Neuron (in vitro differentiated cells): ENCODE data around the gene ACTR1B.
"Not testable (repeated sequence)": the region's sequence is repeated elsewhere in the genome, so short reads cannot be mapped to it uniquely, and the experiment has no call there.

Source experiments
- H2AFZ ChIP-seq: one replicate; pipeline ENCODE4 v1.6.1; 2013; ENCODE audit warnings: low read depth, mild to moderate bottlenecking, inconsistent platforms, low read length, moderate library complexity
- H3K27me3 ChIP-seq: one replicate; pipeline ENCODE4 v1.6.1; 2013; ENCODE audit warnings: low read length; ENCODE audit not compliant: insufficient read depth
- H3K36me3 ChIP-seq: one replicate; pipeline ENCODE4 v1.6.1; 2013; ENCODE audit warnings: low read length; ENCODE audit not compliant: insufficient read depth
- H3K4me1 ChIP-seq: one replicate; pipeline ENCODE4 v1.6.1; 2013; ENCODE audit warnings: low read length; ENCODE audit not compliant: insufficient read depth
- H3K4me3 ChIP-seq: 2 replicates; pipeline ENCODE4 v1.5.1; 2013; ENCODE audit warnings: mild to moderate bottlenecking, low read length, moderate library complexity
- H3K9me3 ChIP-seq: one replicate; pipeline ENCODE4 v1.6.1; 2013; ENCODE audit warnings: low read length

The ACTR1B gene

DNA sequence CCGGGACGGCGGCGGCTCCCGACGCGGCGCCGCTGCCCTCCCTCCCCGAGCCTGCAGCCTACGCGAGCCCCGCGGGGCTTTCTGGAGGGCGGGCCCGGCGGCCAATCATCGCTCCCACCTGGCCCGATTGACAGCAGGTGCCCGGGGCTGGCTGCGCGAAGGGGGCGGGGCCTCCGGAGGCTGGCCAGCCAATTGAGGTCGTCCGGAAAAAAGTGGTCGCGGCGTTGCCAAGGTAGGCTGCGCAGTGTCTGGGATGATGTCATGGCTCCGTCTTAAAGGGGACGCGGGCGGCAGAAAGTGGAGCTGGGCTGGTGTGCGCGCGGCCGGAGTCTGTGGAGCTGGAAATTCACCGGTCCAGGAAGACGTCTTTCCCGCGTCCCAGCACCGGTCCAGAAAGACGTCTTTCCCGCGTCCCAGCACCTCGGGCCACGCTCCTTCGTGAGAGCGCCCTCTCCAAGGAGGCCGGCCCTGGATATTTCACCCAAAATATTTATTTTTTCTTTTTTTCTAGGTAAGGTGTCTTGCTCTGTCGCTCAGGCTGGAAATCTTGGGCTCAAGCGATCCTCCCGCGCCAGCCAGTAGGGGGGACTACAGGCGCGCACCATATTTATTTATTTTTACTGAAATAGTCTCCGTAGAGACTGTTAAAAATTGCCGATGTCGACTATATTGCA lies at the start of gene ACTR1B:
TSS of gene ACTR1B (minus strand) at position 83 of the 674 bp plus-strand sequence. CDS start 154 bp downstream, outside the sequence.
- no peaks in the 10 kb centered on the region for H3K36me3 ChIP-seq
- peak within 1 kb of the TSS; percentile 59 for H3K4me3 ChIP-seq
- no peaks in the 10 kb centered on the region for H3K27me3 ChIP-seq
- H3K9me3 ChIP-seq: no peaks in the 10 kb centered on the region
- H2AFZ ChIP-seq: peak within 1 kb of the TSS; percentile 96
- H3K4me1 ChIP-seq: peaks cover 14% of the 10 kb centered on the region

DNA sequence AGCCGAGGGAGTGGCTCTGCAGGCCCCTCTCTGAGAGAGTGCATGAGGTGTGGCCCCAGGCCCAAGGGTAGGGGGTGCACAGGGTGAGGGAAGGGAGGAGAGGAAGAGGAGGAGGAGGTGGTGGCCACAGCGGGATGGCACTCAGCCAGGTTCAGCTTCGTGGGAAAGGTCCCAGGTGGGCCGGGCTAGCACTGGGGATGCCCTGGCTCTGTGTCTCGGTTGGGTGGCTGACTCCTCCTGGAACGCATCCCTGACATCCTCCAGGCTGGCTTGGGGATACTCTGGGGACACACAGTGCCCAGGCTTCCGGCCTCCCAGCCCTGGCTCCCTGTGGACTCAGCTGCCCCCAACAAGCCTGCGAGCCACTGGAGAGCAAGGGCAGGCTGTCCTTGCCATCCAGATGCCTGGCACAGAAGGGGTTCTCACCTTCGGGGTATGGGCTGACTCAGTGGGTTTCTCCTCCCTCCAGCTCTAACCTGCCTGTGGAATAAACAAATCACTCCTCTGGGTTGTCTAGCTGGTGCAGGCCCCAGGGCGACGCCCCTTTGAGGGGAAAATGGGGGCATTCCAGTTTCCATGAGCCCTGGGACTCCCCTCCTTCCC lies 49.0 kb upstream of the ACTR1B start:
- H3K4me1 ChIP-seq: no peaks in the 10 kb centered on the region
- no peaks in the 10 kb centered on the region for H3K36me3 ChIP-seq
- no peak overlapping the region for H2AFZ ChIP-seq
- H3K4me3 ChIP-seq: no peak overlapping the region
- H3K27me3 ChIP-seq: no peaks in the 10 kb centered on the region
- H3K9me3 ChIP-seq: no peaks in the 10 kb centered on the region

DNA sequence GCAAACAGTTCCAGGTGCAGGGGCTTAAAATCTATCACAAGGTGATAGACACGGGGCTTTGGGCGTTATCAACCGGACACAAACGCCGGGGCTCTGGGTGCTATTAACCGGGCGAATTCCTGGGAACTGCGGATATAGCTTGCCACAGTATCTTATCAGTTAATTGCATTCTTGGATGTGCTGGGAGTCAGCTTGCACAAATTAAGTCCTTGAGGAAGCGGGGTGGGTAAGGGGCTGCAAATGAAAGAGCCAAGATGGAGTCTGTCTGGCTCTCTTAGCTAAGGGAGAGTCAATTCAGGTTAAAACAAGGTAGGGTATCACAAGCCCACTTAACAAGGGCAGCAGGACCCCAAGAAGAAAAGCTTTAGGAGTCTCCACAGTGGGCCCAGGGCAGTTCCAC lies 48.3 kb upstream of the ACTR1B start:
- not testable (repeated sequence) for H3K4me3 ChIP-seq, H2AFZ ChIP-seq, H3K4me1 ChIP-seq, H3K36me3 ChIP-seq, H3K27me3 ChIP-seq, H3K9me3 ChIP-seq

DNA sequence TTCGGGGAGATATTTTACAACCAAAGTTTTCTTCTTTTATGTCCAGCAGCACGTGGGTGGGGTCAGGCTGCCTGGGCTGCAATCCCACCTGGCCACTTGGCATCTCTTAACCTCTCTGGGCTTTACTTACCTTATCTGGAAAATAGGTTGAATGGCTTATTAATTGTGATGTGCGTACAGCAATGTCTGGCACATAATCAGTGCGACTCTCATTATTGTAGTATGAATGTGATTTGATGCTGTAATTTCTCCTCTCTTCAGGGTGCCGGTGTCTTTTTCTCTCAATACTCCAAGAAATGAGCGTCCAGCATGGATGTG lies 47.5 kb upstream of the ACTR1B start:
- no peaks in the 10 kb centered on the region for H3K4me1 ChIP-seq
- no peak overlapping the region for H3K4me3 ChIP-seq
- no peaks in the 10 kb centered on the region for H3K9me3 ChIP-seq
- H2AFZ ChIP-seq: no peak overlapping the region
- H3K27me3 ChIP-seq: no peaks in the 10 kb centered on the region
- H3K36me3 ChIP-seq: no peaks in the 10 kb centered on the region

DNA sequence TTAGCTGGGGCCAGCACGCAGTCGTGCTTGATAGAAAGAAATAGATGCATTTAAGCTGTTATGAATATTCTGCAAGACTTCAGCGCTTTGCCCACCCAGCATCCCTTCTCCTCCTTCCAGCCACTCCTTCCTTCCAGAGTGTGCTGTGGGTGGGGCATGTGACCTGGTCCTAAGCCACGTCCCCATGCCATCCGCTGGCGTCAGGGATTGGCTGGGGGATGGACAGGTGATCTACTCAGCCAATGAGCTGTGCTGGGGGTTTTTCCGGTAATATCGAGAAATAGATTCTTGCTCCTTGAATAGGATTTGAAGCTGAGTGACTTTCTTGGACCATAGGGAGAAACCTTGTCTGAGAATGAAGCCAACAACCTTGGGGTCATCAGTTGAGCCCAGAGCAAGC lies 44.8 kb upstream of the ACTR1B start:
- H2AFZ ChIP-seq: no peak overlapping the region
- H3K4me1 ChIP-seq: no peaks in the 10 kb centered on the region
- no peaks in the 10 kb centered on the region for H3K36me3 ChIP-seq
- no peak overlapping the region for H3K4me3 ChIP-seq
- H3K27me3 ChIP-seq: no peaks in the 10 kb centered on the region
- H3K9me3 ChIP-seq: no peaks in the 10 kb centered on the region

DNA sequence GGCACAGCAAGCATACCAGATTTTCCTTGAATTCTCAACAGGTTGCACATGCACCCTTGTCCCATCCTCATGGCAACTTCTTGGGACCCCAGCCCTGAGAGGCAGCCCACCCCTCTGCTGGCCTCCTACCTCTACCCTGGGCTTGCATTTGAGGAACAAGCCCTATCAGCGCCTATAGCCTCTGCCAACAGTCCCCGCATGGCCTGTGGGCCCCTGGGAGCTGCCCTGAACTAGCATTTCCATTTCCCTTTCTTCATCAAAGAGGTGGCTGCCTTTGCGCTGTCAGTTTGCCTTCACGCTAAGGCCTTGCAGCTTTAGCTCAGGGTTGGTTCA lies 44.2 kb upstream of the ACTR1B start:
- Histone ChIP-seq H3K4me1 (no peaks in the 10 kb centered on the region), H3K4me3 (no peak overlapping the region)

DNA sequence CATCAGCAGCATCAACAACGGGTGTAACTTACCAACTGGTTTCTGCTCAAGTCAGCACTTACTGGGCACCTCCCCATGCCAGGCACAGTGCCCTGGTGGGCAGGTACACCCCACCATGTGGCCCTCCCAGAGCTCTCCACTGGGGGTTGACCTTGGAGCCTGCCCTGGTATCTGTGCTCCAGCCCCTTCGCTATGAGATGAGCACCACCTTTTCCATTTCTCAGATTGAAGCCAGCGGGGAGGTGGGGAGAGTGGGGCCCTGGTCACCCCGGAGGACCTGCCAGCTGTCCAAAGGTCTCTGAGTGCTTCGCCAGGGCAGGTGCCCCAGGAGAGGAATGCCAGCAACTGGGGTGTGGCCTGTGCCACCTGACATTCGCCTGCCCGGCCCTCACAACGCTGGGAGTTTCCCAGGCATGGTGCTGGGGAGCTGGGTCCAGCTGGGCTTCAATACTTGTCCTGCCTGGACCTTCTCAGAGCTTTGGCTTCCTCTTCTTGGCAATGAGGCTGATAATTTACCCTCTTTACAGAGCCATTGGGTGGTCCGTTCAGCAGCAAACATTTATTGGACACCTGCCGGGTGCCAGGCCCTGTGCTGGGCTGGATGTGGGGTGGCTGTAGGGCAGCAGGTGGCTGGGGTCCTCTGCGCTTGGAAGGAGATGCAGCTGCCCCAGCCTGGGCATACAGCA lies 43.7 kb upstream of the ACTR1B start:
- no peak overlapping the region for H3K4me3 ChIP-seq
- no peaks in the 10 kb centered on the region for H3K36me3 ChIP-seq

More for the DNA sequence above, 44.2 kb upstream of the ACTR1B start:
- Histone ChIP-seq H3K9me3 (no peaks in the 10 kb centered on the region), H3K36me3 (no peaks in the 10 kb centered on the region), H3K27me3 (no peaks in the 10 kb centered on the region), H2AFZ (no peak overlapping the region)

DNA sequence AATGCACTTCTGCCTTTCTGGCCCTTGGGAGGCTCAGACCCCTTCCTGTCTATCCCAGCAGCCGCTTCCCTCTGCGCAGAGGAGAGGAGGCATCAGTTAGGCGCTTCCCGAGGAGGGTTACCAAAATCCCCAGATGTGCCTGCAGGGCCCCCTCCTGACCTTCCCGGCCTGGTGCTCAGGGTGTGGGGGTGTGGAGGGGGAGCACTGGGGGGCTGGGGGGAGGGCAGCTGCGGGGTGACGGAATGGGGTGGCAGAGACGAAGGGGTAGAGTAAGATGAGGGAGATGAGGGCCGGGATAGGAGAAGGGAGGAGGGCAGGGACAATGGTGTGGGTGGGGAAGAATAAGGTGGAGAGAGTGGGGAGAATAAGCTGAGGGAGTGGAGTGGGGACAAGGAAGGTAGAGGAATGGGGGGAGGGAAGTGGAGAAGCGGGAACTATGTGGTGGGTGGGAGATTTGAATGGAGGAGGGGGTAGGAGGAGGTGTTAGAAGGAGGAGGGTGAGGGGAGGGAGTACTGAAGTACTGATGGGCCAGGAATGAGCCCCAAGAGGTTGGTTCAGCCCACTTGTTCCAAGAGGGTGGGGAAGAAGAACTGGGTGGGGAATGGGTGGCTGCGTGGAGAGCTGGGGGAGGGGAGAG lies 43.0 kb upstream of the ACTR1B start:
- Histone ChIP-seq H2AFZ (no peak overlapping the region), H3K4me1 (no peaks in the 10 kb centered on the region), H3K9me3 (no peaks in the 10 kb centered on the region), H3K36me3 (no peaks in the 10 kb centered on the region), H3K4me3 (no peak overlapping the region), H3K27me3 (no peaks in the 10 kb centered on the region)

More for the DNA sequence above, 43.7 kb upstream of the ACTR1B start:
- Histone ChIP-seq H3K4me1 (no peaks in the 10 kb centered on the region), H2AFZ (no peak overlapping the region), H3K9me3 (no peaks in the 10 kb centered on the region), H3K27me3 (no peaks in the 10 kb centered on the region)

DNA sequence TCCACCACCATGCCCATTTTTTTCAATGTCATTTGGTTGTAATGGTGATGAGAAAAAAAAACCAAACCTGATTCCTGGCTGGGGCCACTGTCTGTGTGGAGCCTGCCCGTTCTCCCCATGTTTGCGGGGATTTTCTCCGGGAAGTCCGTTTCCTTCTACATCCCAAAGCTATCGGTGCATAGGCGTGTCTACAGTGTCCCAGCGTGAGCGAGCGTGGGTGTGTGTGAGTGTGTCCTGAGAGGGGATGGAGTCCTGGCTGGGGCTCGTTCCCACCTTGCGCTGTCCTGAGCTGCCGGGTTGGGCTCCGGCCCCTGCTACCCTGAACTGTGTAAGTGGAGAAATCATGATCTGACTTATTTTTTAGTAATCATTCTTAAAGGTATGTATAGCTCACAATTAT lies 42.3 kb upstream of the ACTR1B start:
- Histone ChIP-seq H3K27me3 (no peaks in the 10 kb centered on the region), H3K4me3 (no peak overlapping the region), H2AFZ (no peak overlapping the region), H3K9me3 (no peaks in the 10 kb centered on the region), H3K4me1 (no peaks in the 10 kb centered on the region), H3K36me3 (no peaks in the 10 kb centered on the region)

DNA sequence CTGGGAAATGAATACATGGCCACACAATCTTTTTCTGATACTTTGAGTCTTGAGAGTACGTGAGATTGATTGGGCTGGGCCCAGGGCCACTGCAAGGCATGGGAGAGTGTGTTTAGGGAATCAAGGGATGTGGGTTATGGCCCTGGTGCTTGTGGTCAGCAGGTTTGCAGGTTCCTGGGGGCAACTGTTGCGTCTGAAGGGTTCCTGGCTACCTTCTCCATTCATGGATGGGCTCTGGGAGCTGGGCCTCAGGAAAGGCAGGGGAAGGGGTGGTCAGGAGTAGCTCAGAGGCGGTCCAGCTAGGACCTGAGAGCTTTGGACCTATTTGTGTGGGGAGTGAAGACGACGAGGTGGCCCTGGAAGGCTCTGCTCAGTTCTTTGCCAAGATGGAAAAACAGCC lies 41.1 kb upstream of the ACTR1B start:
- Histone ChIP-seq H3K4me1 (no peaks in the 10 kb centered on the region), H2AFZ (no peak overlapping the region), H3K4me3 (no peak overlapping the region), H3K9me3 (no peaks in the 10 kb centered on the region), H3K27me3 (no peaks in the 10 kb centered on the region), H3K36me3 (no peaks in the 10 kb centered on the region)

DNA sequence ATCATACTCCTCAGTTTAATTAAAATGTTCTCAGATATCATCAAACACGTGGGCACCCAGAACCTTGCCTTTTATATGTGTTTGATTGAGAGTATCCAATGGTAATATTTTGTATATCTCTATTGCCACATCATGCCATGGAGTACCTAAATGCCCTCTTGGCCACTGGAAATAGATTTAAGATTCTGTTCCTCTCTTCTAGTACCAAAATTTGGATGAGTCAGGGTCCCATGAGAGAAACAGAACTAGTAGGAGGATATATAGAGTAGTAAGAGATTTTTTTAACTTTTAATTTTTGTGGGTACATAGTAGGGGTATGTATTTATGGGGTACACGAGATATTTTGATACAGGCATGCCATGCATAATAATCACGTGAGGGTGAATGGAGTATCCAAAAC lies 39.9 kb upstream of the ACTR1B start:
- H3K4me1 ChIP-seq: no peaks in the 10 kb centered on the region
- H3K27me3 ChIP-seq: no peaks in the 10 kb centered on the region
- no peaks in the 10 kb centered on the region for H3K9me3 ChIP-seq
- H3K36me3 ChIP-seq: no peaks in the 10 kb centered on the region
- no peak overlapping the region for H2AFZ ChIP-seq
- no peak overlapping the region for H3K4me3 ChIP-seq

DNA sequence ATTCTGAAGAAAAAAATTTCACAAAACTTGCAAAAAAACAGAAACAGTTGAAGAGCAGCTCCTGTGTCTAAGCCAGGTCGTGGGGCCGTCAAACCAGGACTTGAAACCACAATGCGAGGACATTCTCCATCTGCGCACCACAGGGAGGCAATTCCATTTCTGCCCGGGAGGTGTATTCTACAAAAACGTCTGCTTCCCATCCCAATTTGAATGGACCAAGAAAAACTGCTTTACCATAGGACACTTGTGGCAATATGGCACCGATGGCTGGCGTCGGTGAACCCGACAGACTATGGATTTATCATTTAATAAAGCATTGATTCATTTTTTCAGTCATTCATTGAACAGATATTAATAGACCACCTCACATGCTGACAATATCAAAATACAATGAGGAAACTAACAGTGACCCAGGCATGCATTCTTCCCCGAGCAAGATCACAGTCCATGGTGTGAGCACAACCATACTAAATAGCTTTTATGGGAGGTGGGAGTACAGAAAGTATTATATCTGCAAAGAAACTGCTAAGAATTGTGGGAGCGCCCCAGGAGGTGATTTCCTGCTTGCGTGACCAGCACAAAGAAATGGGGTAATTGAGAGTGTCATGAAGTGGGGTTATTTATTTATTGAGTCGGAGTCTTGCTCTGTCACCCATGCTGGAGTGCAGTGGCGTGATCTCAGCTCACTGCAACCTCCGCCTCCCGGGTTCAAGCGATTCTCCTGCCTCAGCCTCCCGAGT lies 39.1 kb upstream of the ACTR1B start:
- no peaks in the 10 kb centered on the region for H3K9me3 ChIP-seq
- H3K36me3 ChIP-seq: no peaks in the 10 kb centered on the region
- no peak overlapping the region for H2AFZ ChIP-seq
- H3K4me3 ChIP-seq: no peak overlapping the region
- no peaks in the 10 kb centered on the region for H3K4me1 ChIP-seq
- H3K27me3 ChIP-seq: no peaks in the 10 kb centered on the region
